GM19468 (cell line): ENCODE measurements around the gene NOC4L.
"Not testable (repeated sequence)": the region's sequence is repeated elsewhere in the genome, so short reads cannot be mapped to it uniquely, and the experiment has no call there.

Source experiments
- ATAC-seq: cut with Tn5 transposase; IDR thresholded peaks from one replicate; pipeline ENCODE4 v1.9.1; 2021; ENCODE audit warnings: mild to moderate bottlenecking, moderate library complexity, moderate number of reproducible peaks; ENCODE audit not compliant: unreplicated experiment; ENCODE audit errors: extremely low read depth

Gene NOC4L

DNA sequence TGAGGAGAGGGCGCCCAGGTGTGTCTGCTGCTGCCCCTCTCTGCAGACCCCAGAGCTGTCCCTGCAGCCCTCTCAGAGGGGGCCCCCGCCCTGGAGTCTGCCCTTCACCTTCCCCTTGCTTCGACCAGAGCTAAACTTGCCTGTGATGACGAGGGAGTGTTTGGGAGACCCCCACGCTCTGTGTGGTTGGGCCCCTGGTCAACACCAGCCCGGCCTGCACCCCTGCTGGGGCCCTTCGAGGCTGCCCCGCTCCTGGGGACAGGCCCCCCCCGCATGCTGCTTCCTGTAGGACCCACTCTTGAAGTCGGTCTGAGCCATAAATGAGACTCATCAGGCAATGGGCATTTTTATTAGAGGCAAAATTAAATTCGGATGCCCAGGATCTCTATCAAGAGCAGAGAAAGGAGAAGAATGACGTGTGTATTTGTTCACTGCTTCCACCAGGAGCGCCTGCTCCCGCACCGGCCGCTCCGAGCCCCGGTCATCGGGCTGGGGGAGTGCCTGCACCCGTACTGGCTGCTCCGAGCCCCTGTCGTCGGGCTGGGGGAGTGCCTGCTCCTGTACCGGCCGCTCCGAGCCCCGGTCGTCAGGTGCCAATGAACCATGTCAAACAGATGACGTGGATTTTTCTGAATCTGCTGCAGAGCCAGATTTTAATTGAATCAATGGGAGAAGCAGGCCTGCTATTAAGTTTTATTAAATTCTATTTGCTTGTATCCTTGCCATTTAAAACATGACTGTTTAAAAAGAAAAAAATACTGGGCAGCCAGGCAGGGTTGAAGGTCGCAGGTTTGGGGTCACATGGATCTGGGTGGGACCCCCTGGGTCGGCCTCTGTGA, 47.7 kb downstream of the NOC4L start:
- ATAC-seq: no peak

DNA sequence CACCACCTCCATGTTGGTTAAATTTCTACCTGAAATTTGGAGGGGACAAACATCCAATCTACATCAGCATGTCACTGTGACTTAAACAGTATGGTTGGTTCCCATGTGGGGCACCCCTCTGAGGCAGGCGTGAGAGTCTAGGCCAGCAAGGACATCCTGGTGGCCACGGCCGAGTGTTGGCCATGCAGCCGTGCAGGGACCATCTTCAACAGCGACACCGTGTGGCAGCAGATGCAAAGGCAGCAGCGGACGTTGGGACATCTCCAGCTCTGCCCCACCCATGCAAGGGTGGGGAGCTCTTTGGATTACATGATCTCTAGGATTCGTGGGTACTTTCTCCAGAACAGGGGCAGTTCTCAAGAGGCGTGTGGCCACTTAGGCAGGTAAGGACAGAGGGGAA, 49.8 kb downstream of the NOC4L start:
- ATAC-seq: no peak

DNA sequence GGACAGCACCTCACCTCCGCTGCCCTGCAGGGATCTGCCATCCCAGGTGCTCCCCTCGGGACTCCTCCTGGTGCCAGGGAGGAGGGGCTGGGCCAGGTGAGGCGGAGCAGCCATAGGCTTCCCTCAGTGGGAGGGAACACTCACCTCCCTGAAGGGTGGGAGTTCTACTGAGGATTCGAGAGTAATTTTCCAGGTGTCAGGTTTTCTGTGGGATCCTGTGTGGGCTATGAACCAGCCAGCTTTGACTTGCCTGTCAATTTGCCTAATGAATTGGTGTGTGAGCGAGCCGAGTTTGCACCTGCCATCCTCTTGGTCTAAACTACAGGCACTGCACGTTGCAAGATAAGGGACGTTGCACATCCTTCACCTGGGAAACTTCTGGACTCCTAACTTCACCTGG, 50.3 kb downstream of the NOC4L start:
- ATAC-seq: no peak

DNA sequence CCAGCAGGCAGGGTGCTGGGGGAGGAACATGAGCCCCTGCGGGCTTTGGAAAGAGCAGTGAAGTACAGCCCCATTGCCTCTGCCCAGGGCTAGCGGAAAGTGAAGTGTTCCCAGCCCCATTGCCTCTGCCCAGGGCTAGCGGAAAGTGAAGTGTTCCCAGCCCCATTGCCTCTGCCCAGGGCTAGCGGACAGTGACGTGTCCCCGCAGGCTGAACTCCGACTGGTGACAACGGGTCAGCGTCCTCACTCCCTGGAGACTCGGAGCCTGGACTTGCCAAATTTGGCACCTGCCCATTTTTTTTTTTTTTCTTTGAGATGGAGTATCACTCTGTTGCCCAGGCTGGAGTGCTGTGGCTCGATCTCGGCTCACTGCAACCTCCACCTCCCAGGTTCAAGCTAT, 51.0 kb downstream of the NOC4L start:
- ATAC-seq: not testable (repeated sequence)

DNA sequence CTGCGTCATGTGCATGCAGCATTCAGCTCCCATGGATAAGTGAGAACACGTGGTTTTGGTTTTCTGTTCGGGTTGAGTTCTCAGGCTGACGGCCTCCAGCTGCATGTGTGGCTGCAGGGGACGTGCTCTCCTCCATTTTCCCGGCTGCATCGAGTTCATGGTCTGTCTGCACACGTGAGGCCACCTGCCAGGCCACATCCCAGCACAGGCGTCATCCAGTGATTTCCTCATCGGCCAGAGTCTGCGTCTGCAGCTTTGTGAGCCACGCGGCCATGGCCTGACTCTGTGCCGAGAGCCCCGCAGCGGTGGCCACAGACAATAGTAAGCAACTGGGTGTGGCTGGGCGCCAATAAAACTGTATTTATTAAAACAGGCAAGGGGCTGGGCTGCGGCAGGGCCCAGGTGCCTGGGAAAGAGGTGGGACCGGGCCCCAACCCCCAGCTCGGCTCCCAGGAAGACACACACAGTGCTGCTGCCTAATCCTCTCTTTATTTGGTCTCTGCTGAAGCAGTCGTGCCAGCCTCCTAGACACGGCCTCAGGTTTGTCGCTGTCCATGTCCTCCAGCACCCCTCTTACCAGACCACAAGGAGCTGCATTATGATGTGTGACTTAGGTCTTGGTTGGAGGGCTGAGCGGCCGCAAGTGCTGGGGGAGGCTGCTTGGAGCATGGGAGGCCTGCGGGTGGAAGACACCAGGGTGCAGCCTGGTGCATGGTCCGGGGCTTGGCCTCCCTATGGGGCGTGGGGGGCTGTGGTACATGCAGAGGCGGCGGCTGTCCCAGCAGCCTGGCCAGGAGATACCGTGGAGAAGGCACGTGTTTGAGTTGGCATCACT, 52.0 kb downstream of the NOC4L start:
- ATAC-seq: no peak

DNA sequence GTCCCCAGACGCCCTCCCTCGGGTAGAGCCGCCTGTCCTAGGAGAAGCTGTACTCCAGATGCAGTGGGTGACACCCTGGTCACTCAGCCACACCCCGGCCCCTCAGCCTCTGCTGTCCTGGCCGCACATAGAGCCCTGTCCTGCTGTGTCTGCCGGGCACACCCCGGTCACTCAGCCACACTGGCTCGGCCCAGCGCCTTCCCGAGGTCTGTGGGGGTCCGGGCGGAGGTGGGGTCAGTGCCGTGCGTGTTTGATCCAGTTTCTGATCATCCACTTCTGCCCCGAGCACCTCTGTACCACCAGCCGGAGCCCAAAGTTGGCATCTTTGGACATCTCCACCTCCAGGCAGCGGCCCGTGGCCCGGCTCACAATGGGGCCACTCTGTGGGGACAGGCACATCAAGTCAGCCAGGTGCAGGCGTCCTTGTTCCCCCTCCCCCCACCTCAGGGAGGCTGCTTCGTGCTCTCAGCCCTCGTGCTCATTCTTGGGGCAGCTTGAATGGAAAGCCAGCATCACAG, 52.7 kb downstream of the NOC4L start:
- ATAC-seq: no peak

DNA sequence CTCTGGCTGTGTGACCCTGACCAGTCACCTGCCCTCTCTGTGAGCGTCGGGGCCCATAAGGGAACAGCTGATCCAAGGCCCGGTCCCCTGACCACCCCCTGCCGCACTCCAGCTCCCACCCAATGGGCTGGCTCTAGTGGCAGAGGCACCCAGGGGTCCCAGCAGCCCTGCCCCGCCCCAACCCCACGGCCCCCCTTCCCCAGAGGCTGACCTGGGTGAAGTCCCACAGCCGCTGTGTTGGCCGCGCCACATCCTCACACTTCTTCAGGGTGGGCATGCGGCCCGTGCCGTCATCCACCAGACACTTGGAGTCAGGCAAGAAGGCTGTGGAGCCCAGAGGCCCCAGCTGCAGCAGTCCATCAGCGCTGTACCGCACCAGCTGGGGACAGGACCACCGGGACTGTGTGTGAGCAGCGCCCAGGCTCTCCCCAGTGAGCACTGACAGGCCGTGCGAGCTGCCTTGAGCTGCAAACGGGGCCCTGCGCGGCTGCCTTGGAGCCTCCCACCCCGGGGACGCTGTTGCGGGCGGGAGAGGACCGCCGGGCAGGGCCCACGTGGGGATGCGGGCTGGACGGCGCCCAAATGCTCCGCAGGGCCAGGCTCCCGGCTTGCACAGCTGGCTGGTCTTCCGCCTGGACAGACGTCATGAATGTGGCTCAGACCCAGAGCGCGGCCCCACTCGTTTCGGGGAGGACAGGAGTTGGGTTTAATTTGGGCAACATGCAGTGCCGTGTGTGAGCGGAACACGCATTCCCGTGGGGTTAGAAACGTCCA, 53.5 kb downstream of the NOC4L start:
- no peak for ATAC-seq

DNA sequence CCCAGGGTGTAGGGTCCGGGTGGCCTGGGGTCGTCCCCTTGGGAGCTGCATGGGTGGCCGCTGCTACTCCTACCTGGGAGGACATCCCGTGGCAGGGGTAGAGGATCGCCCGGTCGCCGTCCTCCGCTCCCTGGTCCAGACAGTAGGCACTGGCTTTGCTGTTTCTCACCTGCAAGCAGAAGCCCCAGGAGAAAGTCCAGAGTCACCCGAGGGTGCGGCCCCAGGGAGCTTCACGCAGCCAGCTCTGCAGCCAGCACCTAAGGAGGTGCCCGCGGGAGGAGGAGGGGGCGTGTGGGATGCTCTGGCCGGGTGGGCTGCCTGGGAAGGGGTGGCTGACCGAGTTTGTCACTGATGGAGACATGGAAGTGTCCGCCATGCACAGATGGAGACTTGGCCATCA, 54.8 kb downstream of the NOC4L start:
- ATAC-seq: no peak

DNA sequence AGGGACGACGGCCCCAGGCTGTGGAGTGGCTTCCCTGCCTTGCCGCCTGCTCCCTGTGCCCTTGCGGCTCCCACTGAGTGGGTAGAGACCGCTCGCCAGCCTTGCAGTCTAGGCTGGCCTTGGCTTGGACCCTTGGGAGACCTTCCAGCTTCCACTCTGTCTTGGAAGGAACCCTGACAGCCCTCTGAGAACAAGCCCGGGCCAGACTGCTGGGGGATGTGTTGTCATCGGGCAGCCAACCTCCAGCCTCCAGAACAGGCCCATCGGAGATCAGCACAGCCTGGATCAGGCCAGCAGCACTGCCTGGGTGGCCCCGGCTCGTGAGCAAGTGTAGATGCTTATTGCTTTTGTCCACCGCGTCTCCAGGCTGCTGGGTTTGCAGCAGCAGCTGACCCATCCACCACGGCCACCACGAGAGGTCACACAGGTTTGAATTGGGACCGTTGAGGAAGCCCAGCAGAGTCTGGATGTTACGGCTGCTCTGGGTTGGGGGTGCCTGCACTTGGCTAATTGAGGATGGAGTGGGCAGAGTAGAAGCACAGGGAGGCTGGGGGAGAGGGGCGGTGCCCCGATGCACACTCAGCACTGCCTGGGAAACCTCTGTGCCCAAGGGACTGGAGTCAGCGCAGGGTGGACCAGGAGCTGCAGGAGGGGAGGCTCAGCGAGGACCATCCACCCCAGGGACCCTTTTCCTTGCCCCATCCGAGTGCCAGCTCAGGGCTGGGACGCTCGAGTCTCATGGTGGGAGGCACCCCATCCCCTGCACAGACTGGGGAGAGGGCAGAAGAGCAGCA, 55.5 kb downstream of the NOC4L start:
- ATAC-seq: no peak

DNA sequence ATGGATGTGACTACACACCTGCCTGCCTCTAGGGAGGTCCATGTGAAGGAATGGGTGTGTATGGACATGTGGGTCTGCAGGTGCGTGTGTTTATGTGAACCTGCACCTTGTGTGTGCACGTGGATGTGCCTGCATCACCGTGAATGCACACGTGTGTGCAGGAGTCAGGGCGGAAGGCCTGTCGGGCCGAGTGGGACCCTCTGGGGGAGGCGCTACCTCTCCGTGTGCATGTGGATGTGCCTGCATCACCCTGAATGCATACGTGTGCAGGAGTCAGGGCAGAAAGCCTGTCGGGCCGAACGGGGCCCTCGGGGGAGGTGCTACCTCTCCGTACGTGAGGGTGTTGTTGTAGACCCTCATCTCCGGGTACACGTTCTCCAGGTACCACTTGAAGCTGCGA, 56.5 kb downstream of the NOC4L start:
- no peak for ATAC-seq

DNA sequence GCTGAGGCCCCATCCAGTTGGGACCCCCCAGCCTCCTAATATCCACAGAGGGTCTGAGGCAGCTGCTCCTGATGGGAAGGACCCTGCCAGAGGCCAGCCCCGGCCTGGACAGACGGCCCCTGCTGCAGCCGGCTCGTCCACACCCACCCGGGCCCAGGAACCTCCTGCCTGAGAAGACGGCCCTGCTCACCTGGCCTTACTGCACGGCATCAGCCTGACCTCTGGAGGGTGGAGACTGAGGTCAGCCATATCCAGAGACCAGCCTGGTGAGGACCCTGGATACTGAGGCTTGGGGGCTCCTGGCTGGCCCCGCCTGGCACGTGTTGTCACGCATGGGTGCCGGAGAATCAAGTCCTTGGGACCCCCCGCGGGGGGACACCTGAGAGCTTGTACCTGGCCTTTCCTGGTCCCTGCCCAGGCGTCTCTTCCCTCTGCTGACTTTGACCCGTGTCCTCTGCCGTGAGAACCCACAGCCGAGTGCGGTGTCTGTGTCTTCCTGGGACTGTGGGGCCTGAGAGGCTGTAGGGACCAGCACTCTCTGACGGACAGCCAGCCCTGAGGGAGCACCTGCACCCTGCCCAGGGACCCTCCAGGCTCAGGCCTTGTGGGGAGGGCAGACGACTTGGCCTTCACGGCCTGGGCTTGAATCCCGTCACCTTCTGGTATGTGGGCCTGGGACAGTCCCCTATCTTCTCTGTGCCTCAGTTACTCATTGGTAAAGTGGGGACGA, 57.3 kb downstream of the NOC4L start:
- ATAC-seq: no peak
